ENCODE measurements around the gene GNG14.
"Not testable (repeated sequence)": the region's sequence is repeated elsewhere in the genome, so short reads cannot be mapped to it uniquely, and the experiment has no call there.

GNG14 gene

GRCh38 chr19:12668346-12668745, 19.5 kb upstream of the GNG14 start:
- DNase-seq, result no peak

- peak; percentile 72 for DNase-seq
Measured at GRCh38 chr19:12668932-12669269, 18.9 kb upstream of the GNG14 start.

GRCh38 chr19:12669270-12670158, 18.3 kb upstream of the GNG14 start:
- peak; percentile 90 for DNase-seq

- no peak for DNase-seq
Measured at GRCh38 chr19:12670159-12670928, 17.5 kb upstream of the GNG14 start.

- DNase-seq, result no peak
Measured at GRCh38 chr19:12672744-12673143, 15.1 kb upstream of the GNG14 start.

- no peak for DNase-seq
Measured at GRCh38 chr19:12675399-12675798, 12.4 kb upstream of the GNG14 start.

- no peak for DNase-seq
Measured at GRCh38 chr19:12675940-12676339, 11.9 kb upstream of the GNG14 start.

- peak; percentile 88 for DNase-seq
Measured at GRCh38 chr19:12676384-12676792, 11.4 kb upstream of the GNG14 start.

GRCh38 chr19:12676928-12677327, 10.9 kb upstream of the GNG14 start:
- no peak for DNase-seq

- not testable (repeated sequence) for DNase-seq
Measured at GRCh38 chr19:12678039-12678438, 9.8 kb upstream of the GNG14 start.

GRCh38 chr19:12680034-12680433, 7.8 kb upstream of the GNG14 start:
- no peak for DNase-seq

- DNase-seq, result peak; percentile 91
Measured at GRCh38 chr19:12681074-12681987, 6.5 kb upstream of the GNG14 start, which contains the start of gene DHPS. DHPS (minus strand) TSS chr19:12681880; CDS start chr19:12681766, 114 bp downstream.

- no peak for DNase-seq
Measured at GRCh38 chr19:12685831-12686230, 2.0 kb upstream of the GNG14 start.

- DNase-seq, result no peak
Measured at GRCh38 chr19:12689012-12689411, 1.2 kb downstream of the GNG14 start.

- DNase-seq, result no peak
Measured at GRCh38 chr19:12689581-12690216, 1.9 kb downstream of the GNG14 start.

- no peak for DNase-seq
Measured at GRCh38 chr19:12692960-12693359, 5.2 kb downstream of the GNG14 start.

GRCh38 chr19:12694641-12695040, 6.8 kb downstream of the GNG14 start:
- no peak for DNase-seq

GRCh38 chr19:12695096-12695495, 7.3 kb downstream of the GNG14 start:
- DNase-seq, result no peak

- DNase-seq, result no peak
Measured at GRCh38 chr19:12695514-12695913, 7.7 kb downstream of the GNG14 start.

GRCh38 chr19:12695997-12696365, 8.2 kb downstream of the GNG14 start:
- no peak for DNase-seq

GRCh38 chr19:12696366-12697335, 8.9 kb downstream of the GNG14 start, which contains the start of gene FBXW9:
FBXW9 (minus strand) TSS chr19:12696631; CDS start chr19:12696581, 50 bp downstream.
- peak; percentile 99 for DNase-seq

All from right forelimb (tissue), 1 donor.